SK-N-MC (cell line): Measurements from ENCODE around the gene RYR3.

Experiments used
- DNase-seq: peaks from one replicate; pipeline ENCODE4 v3.0.0-alpha.2; 2011; ENCODE audit warnings: low read depth, low spot score
- H3K27ac ChIP-seq: fragments of 200-600 bp; sonication (generic); 2 replicates; pipeline ENCODE4 v1.5.1; 2016; ENCODE audit warnings: mixed run types
- H3K36me3 ChIP-seq: fragments of 200-600 bp; sonication (generic); 2 replicates; pipeline ENCODE4 v1.6.1; 2017; ENCODE audit warnings: antibody characterized with exemption, low read length, mixed read lengths; ENCODE audit not compliant: insufficient read depth
- H3K4me3 ChIP-seq: fragments of 200-600 bp; sonication (generic); 2 replicates; pipeline ENCODE4 v1.5.1; 2016
- H3K9ac ChIP-seq: fragments of 200-600 bp; sonication (generic); 2 replicates; pipeline ENCODE4 v1.8.0; 2017; ENCODE audit warnings: mixed run types, mixed read lengths; ENCODE audit not compliant: insufficient read length
- H3K9me3 ChIP-seq: fragments of 200-600 bp; sonication (generic); 2 replicates; pipeline ENCODE4 v1.6.1; 2017; ENCODE audit warnings: low read depth, mild to moderate bottlenecking, antibody characterized with exemption, low read length, moderate library complexity, mixed read lengths
- EZH2 ChIP-seq: fragments of 200-600 bp; sonication (generic); IDR thresholded peaks from one replicate; pipeline ENCODE4 v1.6.1; 2017; ENCODE audit warnings: antibody characterized with exemption
- FOXP2 ChIP-seq: optimal IDR thresholded peaks from 2 replicates; pipeline ENCODE3; 2011; ENCODE audit warnings: mild to moderate bottlenecking, moderate library complexity; ENCODE audit not compliant: insufficient read depth; ENCODE audit errors: extremely low read length, control extremely low read depth
- POLR2AphosphoS5 ChIP-seq: IDR thresholded peaks from 2 replicates; pipeline ENCODE4 v1.6.1; 2012; ENCODE audit warnings: mild to moderate bottlenecking, low read depth, low read length, borderline replicate concordance

Gene RYR3

GRCh38 chr15:33400941-33401340, 90.2 kb downstream of the RYR3 start:
- Histone ChIP-seq H3K27ac (no peak overlapping the region), H3K36me3 (no peaks in the 10 kb centered on the region), H3K9ac (no peak overlapping the region), H3K4me3 (no peak overlapping the region), H3K9me3 (no peaks in the 10 kb centered on the region)
- no peak for TF ChIP-seq EZH2
- no peak for TF ChIP-seq POLR2AphosphoS5
- no peak for TF ChIP-seq FOXP2
- no peak for DNase-seq

GRCh38 chr15:33402600-33402999, 91.8 kb downstream of the RYR3 start:
- no peaks in the 10 kb centered on the region for H3K9me3 ChIP-seq
- no peak for TF ChIP-seq POLR2AphosphoS5
- no peak for TF ChIP-seq FOXP2
- TF ChIP-seq EZH2: no peak
- no peaks in the 10 kb centered on the region for H3K36me3 ChIP-seq
- no peak overlapping the region for H3K9ac ChIP-seq
- H3K4me3 ChIP-seq: no peak overlapping the region
- no peak for DNase-seq
- no peak overlapping the region for H3K27ac ChIP-seq

- no peak overlapping the region for H3K4me3 ChIP-seq
- TF ChIP-seq EZH2 (no peak), FOXP2 (no peak), POLR2AphosphoS5 (no peak)
Measured at GRCh38 chr15:33405096-33405495, 94.3 kb downstream of the RYR3 start.

GRCh38 chr15:33411596-33412540, 101.1 kb downstream of the RYR3 start:
- no peak overlapping the region for H3K4me3 ChIP-seq
- H3K36me3 ChIP-seq: no peaks in the 10 kb centered on the region
- H3K9ac ChIP-seq: no peak overlapping the region
- DNase-seq: no peak
- no peak for TF ChIP-seq FOXP2
- no peak for TF ChIP-seq POLR2AphosphoS5
- no peak for TF ChIP-seq EZH2
- H3K9me3 ChIP-seq: no peaks in the 10 kb centered on the region
- H3K27ac ChIP-seq: no peak overlapping the region

More at GRCh38 chr15:33405096-33405495, 94.3 kb downstream of the RYR3 start:
- Histone ChIP-seq H3K9ac (no peak overlapping the region), H3K27ac (no peak overlapping the region), H3K36me3 (no peaks in the 10 kb centered on the region), H3K9me3 (no peaks in the 10 kb centered on the region)
- DNase-seq: no peak

GRCh38 chr15:33419701-33420100, 108.9 kb downstream of the RYR3 start:
- no peak overlapping the region for H3K9ac ChIP-seq
- H3K36me3 ChIP-seq: no peaks in the 10 kb centered on the region
- DNase-seq: no peak
- H3K9me3 ChIP-seq: no peaks in the 10 kb centered on the region
- no peak overlapping the region for H3K27ac ChIP-seq
- H3K4me3 ChIP-seq: no peak overlapping the region
- TF ChIP-seq POLR2AphosphoS5: no peak
- TF ChIP-seq EZH2: no peak
- TF ChIP-seq FOXP2: no peak

- Histone ChIP-seq H3K36me3 (no peaks in the 10 kb centered on the region), H3K27ac (no peak overlapping the region), H3K9ac (no peak overlapping the region), H3K9me3 (no peaks in the 10 kb centered on the region), H3K4me3 (no peak overlapping the region)
- TF ChIP-seq FOXP2 (no peak), EZH2 (no peak), POLR2AphosphoS5 (no peak)
- no peak for DNase-seq
Measured at GRCh38 chr15:33424025-33424424, 113.3 kb downstream of the RYR3 start.

- Histone ChIP-seq H3K9ac (no peak overlapping the region), H3K4me3 (no peak overlapping the region), H3K36me3 (no peaks in the 10 kb centered on the region), H3K9me3 (no peaks in the 10 kb centered on the region), H3K27ac (no peak overlapping the region)
- DNase-seq: no peak
- TF ChIP-seq EZH2: no peak
- TF ChIP-seq FOXP2: no peak
- no peak for TF ChIP-seq POLR2AphosphoS5
Measured at GRCh38 chr15:33425142-33425541, 114.4 kb downstream of the RYR3 start.

GRCh38 chr15:33430577-33430976, 119.8 kb downstream of the RYR3 start:
- no peak for DNase-seq
- H3K27ac ChIP-seq: no peak overlapping the region
- H3K4me3 ChIP-seq: no peak overlapping the region
- TF ChIP-seq FOXP2 (no peak), EZH2 (no peak), POLR2AphosphoS5 (no peak)
- H3K9ac ChIP-seq: no peak overlapping the region
- no peaks in the 10 kb centered on the region for H3K9me3 ChIP-seq
- no peaks in the 10 kb centered on the region for H3K36me3 ChIP-seq

- no peak for TF ChIP-seq FOXP2
- TF ChIP-seq EZH2: no peak
- TF ChIP-seq POLR2AphosphoS5: no peak
- Histone ChIP-seq H3K9me3 (no peaks in the 10 kb centered on the region), H3K4me3 (no peak overlapping the region), H3K36me3 (no peaks in the 10 kb centered on the region), H3K9ac (no peak overlapping the region), H3K27ac (no peak overlapping the region)
- no peak for DNase-seq
Measured at GRCh38 chr15:33433821-33434220, 123.1 kb downstream of the RYR3 start.
